ENCODE measurements around the gene FTCD.

FTCD gene

GRCh38 chr21:46157396-46157986, 2.1 kb upstream of the FTCD start:
- no peaks in the 10 kb centered on the region for H3K27me3 ChIP-seq (replicated peaks)
- TF ChIP-seq, protein P1, sequence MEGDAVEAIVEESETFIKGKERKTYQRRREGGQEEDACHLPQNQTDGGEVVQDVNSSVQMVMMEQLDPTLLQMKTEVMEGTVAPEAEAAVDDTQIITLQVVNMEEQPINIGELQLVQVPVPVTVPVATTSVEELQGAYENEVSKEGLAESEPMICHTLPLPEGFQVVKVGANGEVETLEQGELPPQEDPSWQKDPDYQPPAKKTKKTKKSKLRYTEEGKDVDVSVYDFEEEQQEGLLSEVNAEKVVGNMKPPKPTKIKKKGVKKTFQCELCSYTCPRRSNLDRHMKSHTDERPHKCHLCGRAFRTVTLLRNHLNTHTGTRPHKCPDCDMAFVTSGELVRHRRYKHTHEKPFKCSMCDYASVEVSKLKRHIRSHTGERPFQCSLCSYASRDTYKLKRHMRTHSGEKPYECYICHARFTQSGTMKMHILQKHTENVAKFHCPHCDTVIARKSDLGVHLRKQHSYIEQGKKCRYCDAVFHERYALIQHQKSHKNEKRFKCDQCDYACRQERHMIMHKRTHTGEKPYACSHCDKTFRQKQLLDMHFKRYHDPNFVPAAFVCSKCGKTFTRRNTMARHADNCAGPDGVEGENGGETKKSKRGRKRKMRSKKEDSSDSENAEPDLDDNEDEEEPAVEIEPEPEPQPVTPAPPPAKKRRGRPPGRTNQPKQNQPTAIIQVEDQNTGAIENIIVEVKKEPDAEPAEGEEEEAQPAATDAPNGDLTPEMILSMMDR (IDR thresholded peaks at IDR 0.05; ENCODE audit: low read depth, low read length, missing control alignments): no peak
- in situ Hi-C loops (cut with HindIII; ENCODE audit: low pct_ligation_motif_present, low sequenced_read_pairs): no loop called here
- peaks cover 5% of the 10 kb centered on the region for H3K36me3 ChIP-seq (replicated peaks)
- H3K4me3 ChIP-seq (ENCODE audit: low read depth, low read length): no peak overlapping the region
- H3K27ac ChIP-seq: no peak overlapping the region
- no peak for DNase-seq

- in situ Hi-C loops (cut with HindIII; ENCODE audit: low pct_ligation_motif_present, low sequenced_read_pairs): no loop called here
- Histone ChIP-seq H3K4me3 (ENCODE audit: low read depth, low read length) (no peak overlapping the region), H3K36me3 (replicated peaks) (peaks cover 5% of the 10 kb centered on the region), H3K27me3 (replicated peaks) (no peaks in the 10 kb centered on the region), H3K27ac (no peak overlapping the region)
- TF ChIP-seq, protein P1 (IDR thresholded peaks at IDR 0.05; ENCODE audit: low read depth, low read length, missing control alignments): no peak
- DNase-seq: no peak
Observed at GRCh38 chr21:46156678-46157077, 1.3 kb upstream of the FTCD start.

GRCh38 chr21:46156378-46156645, 933 bp upstream of the FTCD start:
- H3K36me3 ChIP-seq (replicated peaks): peaks cover 3% of the 10 kb centered on the region
- H3K27ac ChIP-seq: no peak overlapping the region
- no peak for DNase-seq
- H3K27me3 ChIP-seq (replicated peaks): no peaks in the 10 kb centered on the region
- in situ Hi-C loops (cut with HindIII; ENCODE audit: low pct_ligation_motif_present, low sequenced_read_pairs): no loop called here
- H3K4me3 ChIP-seq (ENCODE audit: low read depth, low read length): no peak overlapping the region
- TF ChIP-seq, protein P1 (IDR thresholded peaks at IDR 0.05; ENCODE audit: low read depth, low read length, missing control alignments): no peak

DNA sequence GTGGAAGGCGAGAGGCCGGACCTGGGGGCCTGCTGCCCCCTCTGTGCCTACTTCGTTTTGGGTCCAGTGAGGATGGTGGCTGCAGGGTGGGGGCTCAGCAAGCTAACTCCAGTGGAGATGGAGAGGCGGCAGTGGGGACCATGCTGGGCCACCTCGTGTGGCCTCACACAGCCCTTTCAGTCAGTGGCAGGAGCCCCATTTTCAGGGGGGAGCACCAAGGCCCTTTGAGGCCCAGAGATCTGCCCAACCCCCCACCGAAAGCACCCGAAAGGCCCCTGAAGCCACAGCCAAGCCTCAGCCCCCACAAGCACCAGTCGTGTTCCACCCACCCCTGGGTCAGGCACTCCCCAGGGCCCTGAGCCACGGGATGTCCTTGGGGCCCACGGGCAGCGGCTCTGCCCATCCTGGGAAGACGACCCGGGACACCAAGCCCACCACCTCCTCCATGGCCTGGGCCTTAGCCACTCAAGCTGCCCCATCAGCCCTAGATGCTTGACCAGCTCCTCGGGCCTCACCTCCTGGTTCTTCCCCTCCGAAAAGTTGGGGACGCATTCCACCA, 345 bp downstream of the FTCD start:
- TF ChIP-seq, protein P1 (IDR thresholded peaks at IDR 0.05; ENCODE audit: low read depth, low read length, missing control alignments): no peak
- no peaks in the 10 kb centered on the region for H3K36me3 ChIP-seq (replicated peaks)
- no peak for DNase-seq
- no peak overlapping the region for H3K4me3 ChIP-seq (ENCODE audit: low read depth, low read length)
- no peaks in the 10 kb centered on the region for H3K27me3 ChIP-seq (replicated peaks)
- in situ Hi-C loops (cut with HindIII; ENCODE audit: low pct_ligation_motif_present, low sequenced_read_pairs): no loop called here
- no peak overlapping the region for H3K27ac ChIP-seq

DNA sequence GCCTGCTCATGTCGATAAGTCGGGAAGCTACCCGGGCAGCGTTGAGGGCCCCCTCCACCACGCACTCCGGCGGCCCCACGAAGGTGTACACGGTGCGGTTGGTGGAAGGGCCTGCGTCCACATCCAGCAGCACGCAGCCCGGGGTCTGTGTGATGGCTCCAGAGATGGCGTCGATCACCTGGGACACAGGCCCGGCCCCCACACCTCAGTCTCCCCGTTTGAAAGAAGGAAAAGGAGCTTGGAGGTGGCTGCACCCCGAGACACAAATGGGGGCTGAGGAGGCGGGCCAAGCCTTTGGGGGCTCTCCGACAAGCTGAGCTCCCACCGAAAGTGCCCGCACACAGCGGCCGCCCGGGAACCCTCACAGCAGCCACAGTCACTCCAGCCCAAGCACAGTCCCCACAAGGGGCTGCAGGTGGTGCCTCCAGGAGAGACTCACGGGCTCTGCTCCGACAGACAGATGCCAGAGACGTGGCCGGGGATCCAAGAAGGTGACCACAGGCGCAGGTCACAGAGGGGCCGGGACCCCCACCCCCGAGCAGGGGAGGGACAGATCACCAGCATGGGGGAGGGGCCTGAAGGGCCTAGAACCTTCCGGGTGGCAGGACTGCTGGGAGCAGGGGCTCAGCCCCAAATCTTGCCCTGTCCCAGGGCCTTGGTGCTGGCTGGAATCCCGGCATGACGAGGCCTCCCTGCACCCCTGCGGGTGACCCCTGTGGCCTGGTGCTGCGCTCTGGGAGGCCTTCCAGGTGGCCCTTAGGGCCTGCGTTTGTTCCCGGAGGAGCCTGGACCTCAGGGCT, 1.0 kb downstream of the FTCD start:
- no peak overlapping the region for H3K4me3 ChIP-seq (ENCODE audit: low read depth, low read length)
- H3K27ac ChIP-seq: no peak overlapping the region
- H3K36me3 ChIP-seq (replicated peaks): no peaks in the 10 kb centered on the region
- no peak for DNase-seq
- H3K27me3 ChIP-seq (replicated peaks): no peaks in the 10 kb centered on the region
- in situ Hi-C loops (cut with HindIII; ENCODE audit: low pct_ligation_motif_present, low sequenced_read_pairs): no loop called here
- TF ChIP-seq, protein P1 (IDR thresholded peaks at IDR 0.05; ENCODE audit: low read depth, low read length, missing control alignments): no peak
